Astrocyte (in vitro differentiated cells and primary cell): ENCODE data around the gene TRIM44. TPM values are rescaled to one million over a fixed set of nuclear protein-coding genes. Genes with fewer than 3 reads are reported as not detected.

Experiments used
- DNase-seq: peaks from one replicate; pipeline ENCODE4 v3.0.0-alpha.2; 2010; ENCODE audit warnings: low read depth
- FAIRE-seq: peaks from 2 replicates; lab custom pipeline; 2011; peaks lifted over from hg19 to GRCh38; lab: Jason Lieb, UNC
- H2AFZ ChIP-seq: 2 replicates; pipeline ENCODE4 v1.6.0; 2012; ENCODE audit warnings: low read depth, low read length, inconsistent platforms
- H3K27ac ChIP-seq: 2 replicates; pipeline ENCODE4 v1.5.1; 2011; ENCODE audit warnings: low read depth, low read length, inconsistent platforms
- H3K27me3 ChIP-seq: 2 replicates; pipeline ENCODE4 v1.6.0; 2011; ENCODE audit warnings: low read length, inconsistent platforms; ENCODE audit not compliant: insufficient read depth
- H3K36me3 ChIP-seq: 2 replicates; pipeline ENCODE4 v1.5.1; 2011; ENCODE audit warnings: low read length, inconsistent platforms; ENCODE audit not compliant: insufficient read depth
- H3K4me1 ChIP-seq: 2 replicates; pipeline ENCODE4 v1.5.1; 2011; ENCODE audit warnings: low read length, inconsistent platforms; ENCODE audit not compliant: insufficient read depth
- H3K4me2 ChIP-seq: 2 replicates; pipeline ENCODE4 v1.6.0; 2012; ENCODE audit warnings: low read length, inconsistent platforms
- H3K4me3 ChIP-seq: 2 replicates; pipeline ENCODE4 v1.5.1; 2011; ENCODE audit warnings: low read depth, mild to moderate bottlenecking, low read length, inconsistent platforms; ENCODE audit not compliant: insufficient read depth
- H3K79me2 ChIP-seq: 2 replicates; pipeline ENCODE4 v1.6.0; 2012; ENCODE audit warnings: mild to moderate bottlenecking, low read length, inconsistent platforms; ENCODE audit not compliant: insufficient read depth
- H3K9ac ChIP-seq: 2 replicates; pipeline ENCODE4 v1.6.0; 2012; ENCODE audit warnings: mild to moderate bottlenecking, low read length, inconsistent platforms
- H3K9me3 ChIP-seq: 2 replicates; pipeline ENCODE4 v1.5.1; 2012; ENCODE audit warnings: low read depth, mild to moderate bottlenecking, low read length, inconsistent platforms; ENCODE audit not compliant: insufficient read depth
- H4K20me1 ChIP-seq: 2 replicates; pipeline ENCODE4 v1.6.0; 2012; ENCODE audit warnings: low read length, inconsistent platforms; ENCODE audit not compliant: insufficient read depth
- H3K27ac Mint-ChIP-seq: one replicate; pipeline ENCODE4 v1.8.0; 2021; ENCODE audit warnings: mild to moderate bottlenecking, mixed read lengths; ENCODE audit not compliant: unreplicated experiment
- H3K27me3 Mint-ChIP-seq: one replicate; pipeline ENCODE4 v1.8.0; 2021; ENCODE audit warnings: low read depth, mixed read lengths; ENCODE audit not compliant: unreplicated experiment
- H3K36me3 Mint-ChIP-seq: one replicate; pipeline ENCODE4 v1.8.0; 2021; ENCODE audit warnings: low read depth, mixed read lengths; ENCODE audit not compliant: unreplicated experiment
- H3K4me1 Mint-ChIP-seq: one replicate; pipeline ENCODE4 v1.8.0; 2021; ENCODE audit warnings: low read depth, mixed read lengths; ENCODE audit not compliant: unreplicated experiment
- H3K4me3 Mint-ChIP-seq: one replicate; pipeline ENCODE4 v1.8.0; 2021; ENCODE audit warnings: mild to moderate bottlenecking, moderate library complexity, mixed read lengths; ENCODE audit not compliant: unreplicated experiment
- H3K9me3 Mint-ChIP-seq: one replicate; pipeline ENCODE4 v1.8.0; 2021; ENCODE audit warnings: mild to moderate bottlenecking, mixed read lengths; ENCODE audit not compliant: unreplicated experiment
- CTCF ChIP-seq: IDR thresholded peaks from 2 replicates; pipeline ENCODE4 v1.5.1; 2011; ENCODE audit warnings: low read depth, mild to moderate bottlenecking, inconsistent platforms, low read length, moderate library complexity; ENCODE audit not compliant: insufficient read depth
- EZH2 ChIP-seq: IDR thresholded peaks from 2 replicates; pipeline ENCODE4 v1.6.1; 2012; ENCODE audit warnings: mild to moderate bottlenecking, low read length, inconsistent platforms; ENCODE audit not compliant: insufficient read depth
- total RNA-seq: library from RNA; stranded (reverse); gene quantifications from 2 replicates; pipeline ENCODE4 v1.2.1, GENCODE V29; 2021

TRIM44 gene
- total RNA-seq, 1 donor from 2014 or later = 61.0 TPM

- no peak overlapping the region for H3K9ac ChIP-seq
- H4K20me1 ChIP-seq = no peaks in the 10 kb centered on the region
- H3K4me3 Mint-ChIP-seq = no peak overlapping the region
- no peaks in the 10 kb centered on the region for H3K36me3 ChIP-seq
- no peaks in the 10 kb centered on the region for H3K79me2 ChIP-seq
- TF ChIP-seq CTCF (no peak), EZH2 (no peak)
- H3K4me3 ChIP-seq = no peak overlapping the region
- H3K9me3 ChIP-seq = no peaks in the 10 kb centered on the region
- peaks cover 7% of the 10 kb centered on the region for H3K4me1 Mint-ChIP-seq
- no peak overlapping the region for H2AFZ ChIP-seq
- H3K4me2 ChIP-seq = no peak overlapping the region
- FAIRE-seq (no peak), DNase-seq (no peak)
- no peaks in the 10 kb centered on the region for H3K27me3 Mint-ChIP-seq
- H3K36me3 Mint-ChIP-seq = no peaks in the 10 kb centered on the region
- H3K9me3 Mint-ChIP-seq = peaks cover 2% of the 10 kb centered on the region
- H3K27ac ChIP-seq = no peak overlapping the region
- H3K27ac Mint-ChIP-seq = no peak overlapping the region
- H3K4me1 ChIP-seq = no peaks in the 10 kb centered on the region
- no peaks in the 10 kb centered on the region for H3K27me3 ChIP-seq
Observed at GRCh38 chr11:35654711-35655110, 7.9 kb upstream of the TRIM44 start.

DNA sequence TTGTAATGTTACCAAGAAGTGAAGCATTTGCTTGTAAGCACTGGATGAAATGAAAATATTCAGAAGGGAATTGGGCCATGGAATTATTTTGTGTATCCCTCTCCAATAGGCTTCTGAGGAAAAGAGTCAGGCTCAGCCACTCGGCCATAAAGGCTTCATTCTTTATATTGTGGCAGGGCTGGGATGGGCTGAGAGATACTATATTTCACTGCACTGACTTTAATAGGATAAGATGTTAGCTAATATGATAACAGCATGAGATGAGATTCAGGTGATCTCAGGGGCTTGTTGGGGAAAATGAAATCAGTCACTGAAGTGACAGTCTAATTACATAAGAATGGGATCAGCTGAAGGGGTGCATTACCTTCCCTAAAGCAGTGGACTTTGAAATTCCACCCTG is 7.3 kb upstream of the TRIM44 start:
- Histone ChIP-seq H3K27ac (no peak overlapping the region), H3K9me3 (no peaks in the 10 kb centered on the region), H3K79me2 (no peaks in the 10 kb centered on the region), H4K20me1 (no peaks in the 10 kb centered on the region), H3K36me3 (no peaks in the 10 kb centered on the region), H3K4me2 (no peak overlapping the region), H3K4me1 (no peaks in the 10 kb centered on the region), H3K27me3 (no peaks in the 10 kb centered on the region), H2AFZ (no peak overlapping the region), H3K9ac (no peak overlapping the region), H3K4me3 (no peak overlapping the region)
- DNase-seq (no peak), FAIRE-seq (no peak)
- H3K9me3 Mint-ChIP-seq = peaks cover 3% of the 10 kb centered on the region
- TF ChIP-seq CTCF = no peak
- no peak for TF ChIP-seq EZH2
- H3K4me3 Mint-ChIP-seq = no peak overlapping the region
- no peaks in the 10 kb centered on the region for H3K27me3 Mint-ChIP-seq
- no peak overlapping the region for H3K27ac Mint-ChIP-seq
- H3K36me3 Mint-ChIP-seq = no peaks in the 10 kb centered on the region
- peaks cover 5% of the 10 kb centered on the region for H3K4me1 Mint-ChIP-seq

GRCh38 chr11:35655856-35656255 is 6.7 kb upstream of the TRIM44 start:
- Mint-ChIP-seq H3K27ac (no peak overlapping the region), H3K9me3 (peaks cover 3% of the 10 kb centered on the region), H3K36me3 (no peaks in the 10 kb centered on the region), H3K4me1 (peaks cover 3% of the 10 kb centered on the region), H3K4me3 (no peak overlapping the region), H3K27me3 (no peaks in the 10 kb centered on the region)
- Histone ChIP-seq H3K79me2 (no peaks in the 10 kb centered on the region), H3K4me1 (no peaks in the 10 kb centered on the region), H3K9me3 (no peaks in the 10 kb centered on the region), H2AFZ (no peak overlapping the region), H3K9ac (no peak overlapping the region), H4K20me1 (no peaks in the 10 kb centered on the region), H3K36me3 (no peaks in the 10 kb centered on the region), H3K27me3 (no peaks in the 10 kb centered on the region), H3K4me2 (no peak overlapping the region), H3K4me3 (no peak overlapping the region), H3K27ac (no peak overlapping the region)
- DNase-seq (no peak), FAIRE-seq (no peak)
- TF ChIP-seq EZH2 (no peak), CTCF (no peak)
